ENCODE data around the gene CELF5. TPM values are rescaled to one million over a fixed set of nuclear protein-coding genes. Genes with fewer than 3 reads are reported as not detected.

CELF5 gene
- total RNA-seq (0.15 TPM in 1 of 2 replicates, not detected in the other), polyA plus RNA-seq (not detected in 2 replicates), polyA minus RNA-seq (not detected in 2 replicates)
- not detected for total RNA-seq (2013)

- no peaks in the 10 kb centered on the region for H4K20me1 ChIP-seq (ENCODE audit: control insufficient read depth, insufficient read depth, low read length, poor library complexity, severe bottlenecking)
- peak; percentile 74 for ATAC-seq (ENCODE audit: low read depth)
- Mint-ChIP-seq H3K4me3 (peak within 1 kb of the TSS; percentile 52), H3K27me3 (peaks cover 20% of the 10 kb centered on the region), H3K9me3 (ENCODE audit: insufficient read depth) (no peaks in the 10 kb centered on the region), H3K4me1 (peaks cover 7% of the 10 kb centered on the region), H3K27ac (no peak within 1 kb of the TSS)
- under 1% methylated on average over 88 of the region's 94 CpGs for WGBS (ENCODE audit: insufficient coverage)
- H3K4me2 ChIP-seq (replicated peaks; ENCODE audit: low read depth, low read length, poor library complexity, severe bottlenecking), result peak within 1 kb of the TSS; percentile 70
- ChIA-PET POLR2A (no interaction called here), CTCF (interaction anchor here (0.7 to 1.4 kb wide), 2 partner anchors 26 to 28 kb away, joined by 3 to 4 read pairs; no protein-coding TSS in a partner anchor)
- H3K9ac ChIP-seq (ENCODE audit: low read length), result no peak within 1 kb of the TSS
- H3K79me2 ChIP-seq (ENCODE audit: control insufficient read depth, insufficient read depth, low read length), result no peaks in the 10 kb centered on the region
- H3K4me1 ChIP-seq (ENCODE audit: control insufficient read depth in 2 of 2, insufficient read depth in 2 of 2, low read length in 2 of 2), result peaks cover 0 to 5% of the 10 kb centered on the region in 2 donors
- peak within 1 kb of the TSS in 1 of 5 experiments; percentile 31 for H3K4me3 ChIP-seq (ENCODE audit: control extremely low read depth in 1 of 5, extremely low read depth in 1 of 5, insufficient read depth in 1 of 5, low read depth in 2 of 5, low read length in 4 of 5)
- peak; percentile 69 for DNase-seq
- H3K9me3 ChIP-seq (ENCODE audit: control extremely low read depth in 1 of 3, control insufficient read depth in 2 of 3, insufficient read depth in 1 of 3, low read length in 2 of 3), result peaks cover 0 to 4% (median 0%) of the 10 kb centered on the region in 3 donors
- no peak within 1 kb of the TSS for H2AFZ ChIP-seq (ENCODE audit: insufficient read depth, low read depth, low read length, poor library complexity, severe bottlenecking)
- intact Hi-C loops (cut with micrococcal nuclease), result no loop called here
- TF ChIP-seq CTCF (IDR thresholded peaks at IDR 0.05) (peak; percentile 73), EZH2 (IDR thresholded peaks at IDR 0.05; ENCODE audit: borderline replicate concordance, insufficient read depth, low read depth, low read length, poor library complexity, severe bottlenecking) (no peak)
- no peak within 1 kb of the TSS for H3K27ac ChIP-seq (ENCODE audit: low read length in 2 of 2)
- H3K27me3 ChIP-seq (replicated peaks in 1 of 4; ENCODE audit: control extremely low read depth in 1 of 4, control insufficient read depth in 3 of 4, insufficient read depth in 4 of 4, low read length in 3 of 4), result peaks cover 0 to 56% (median 17%) of the 10 kb centered on the region in 4 experiments
- H3K36me3 ChIP-seq (replicated peaks in 1 of 2; ENCODE audit: control extremely low read depth in 1 of 2, control insufficient read depth in 1 of 2, extremely low read depth in 1 of 2, insufficient read depth in 2 of 2, low read length in 1 of 2), result no peaks in the 10 kb centered on the region
Observed at GRCh38 chr19:3224346-3225168, at the start of gene CELF5. Gene CELF5, plus strand, starts transcription at chr19:3224661. Its CDS starts 79 bp downstream, at chr19:3224740.

Data from B cell (primary cell).